ENCODE data around the gene HNRNPA3. TPM values are rescaled to one million over a fixed set of nuclear protein-coding genes. Genes with fewer than 3 reads are reported as not detected.
"Not testable (repeated sequence)": the region's sequence is repeated elsewhere in the genome, so short reads cannot be mapped to it uniquely, and the experiment has no call there.

The HNRNPA3 gene
- polyA plus RNA-seq, 4 donors: 73.4 to 282 (median 190) TPM

- no peaks in the 10 kb centered on the region for H3K9me3 ChIP-seq (ENCODE audit: control insufficient read depth in 2 of 2, insufficient read depth in 1 of 2, low read depth in 1 of 2, low read length in 1 of 2)
- peaks cover 0 to 25% (median 0%) of the 10 kb centered on the region in 3 donors for H3K36me3 ChIP-seq (ENCODE audit: control insufficient read depth in 3 of 3, insufficient read depth in 2 of 3, low read depth in 1 of 3, low read length in 3 of 3)
- peak overlapping the region; percentile 45 to 78 (median 76) for H3K27ac ChIP-seq (ENCODE audit: low read depth in 1 of 3, low read length in 2 of 3)
- no peak overlapping the region for H3K4me3 ChIP-seq (ENCODE audit: low read depth in 1 of 3, low read length in 3 of 3)
- peaks cover 13 to 62% (median 46%) of the 10 kb centered on the region in 3 donors for H3K4me1 ChIP-seq (ENCODE audit: control insufficient read depth in 3 of 3, insufficient read depth in 2 of 3, low read depth in 1 of 3, low read length in 2 of 3)
- WGBS, 3 donors: 80 to 89% (median 81%) methylated on average over 3 of the region's 3 CpGs
- DNase-seq (no peak), FAIRE-seq (no peak)
- no peaks in the 10 kb centered on the region for H3K27me3 ChIP-seq (ENCODE audit: control insufficient read depth in 3 of 3, insufficient read depth in 3 of 3, low read length in 3 of 3)
Observed at GRCh38 chr2:177243073-177243472, 30.5 kb downstream of the HNRNPA3 start.

GRCh38 chr2:177243476-177243875 is 30.9 kb downstream of the HNRNPA3 start:
- Histone ChIP-seq H3K9me3 (ENCODE audit: control insufficient read depth in 2 of 2, insufficient read depth in 1 of 2, low read depth in 1 of 2, low read length in 1 of 2) (no peaks in the 10 kb centered on the region), H3K27me3 (ENCODE audit: control insufficient read depth in 3 of 3, insufficient read depth in 3 of 3, low read length in 3 of 3) (no peaks in the 10 kb centered on the region), H3K4me1 (ENCODE audit: control insufficient read depth in 3 of 3, insufficient read depth in 2 of 3, low read depth in 1 of 3, low read length in 2 of 3) (peaks cover 13 to 58% (median 45%) of the 10 kb centered on the region in 3 donors), H3K4me3 (ENCODE audit: low read depth in 1 of 3, low read length in 3 of 3) (no peak overlapping the region), H3K36me3 (ENCODE audit: control insufficient read depth in 3 of 3, insufficient read depth in 2 of 3, low read depth in 1 of 3, low read length in 3 of 3) (peaks cover 0 to 28% (median under 1%) of the 10 kb centered on the region in 3 donors), H3K27ac (ENCODE audit: low read depth in 1 of 3, low read length in 2 of 3) (peak overlapping the region in 2 of 3 donors; percentile 58 to 76)
- DNase-seq (no peak), FAIRE-seq (no peak)

- Histone ChIP-seq H3K36me3 (ENCODE audit: control insufficient read depth in 3 of 3, insufficient read depth in 2 of 3, low read depth in 1 of 3, low read length in 3 of 3) (peaks cover 2 to 30% (median 4%) of the 10 kb centered on the region in 3 donors), H3K4me3 (ENCODE audit: low read depth in 1 of 3, low read length in 3 of 3) (no peak overlapping the region), H3K4me1 (ENCODE audit: control insufficient read depth in 3 of 3, insufficient read depth in 2 of 3, low read depth in 1 of 3, low read length in 2 of 3) (peaks cover 13 to 53% (median 37%) of the 10 kb centered on the region in 3 donors), H3K27ac (ENCODE audit: low read depth in 1 of 3, low read length in 2 of 3) (no peak overlapping the region), H3K9me3 (ENCODE audit: control insufficient read depth in 2 of 2, insufficient read depth in 1 of 2, low read depth in 1 of 2, low read length in 1 of 2) (no peaks in the 10 kb centered on the region), H3K27me3 (ENCODE audit: control insufficient read depth in 3 of 3, insufficient read depth in 3 of 3, low read length in 3 of 3) (no peaks in the 10 kb centered on the region)
- no peak for FAIRE-seq
- WGBS, 3 donors: 91 to 95% (median 93%) methylated on average over 6 of the region's 6 CpGs
- no peak for DNase-seq
Observed at GRCh38 chr2:177244244-177244771, 31.7 kb downstream of the HNRNPA3 start.

- WGBS, 3 donors: 22 to 42% (median 42%) methylated on average over 4 of the region's 4 CpGs
- H3K27me3 ChIP-seq (ENCODE audit: control insufficient read depth in 3 of 3, insufficient read depth in 3 of 3, low read length in 3 of 3): no peaks in the 10 kb centered on the region
- FAIRE-seq (no peak), DNase-seq (no peak)
- H3K4me3 ChIP-seq (ENCODE audit: low read depth in 1 of 3, low read length in 3 of 3): no peak overlapping the region
- peaks cover 13 to 46% (median 36%) of the 10 kb centered on the region in 3 donors for H3K4me1 ChIP-seq (ENCODE audit: control insufficient read depth in 3 of 3, insufficient read depth in 2 of 3, low read depth in 1 of 3, low read length in 2 of 3)
- peak overlapping the region in 2 of 3 donors; percentile 22 to 55 for H3K27ac ChIP-seq (ENCODE audit: low read depth in 1 of 3, low read length in 2 of 3)
- H3K36me3 ChIP-seq (ENCODE audit: control insufficient read depth in 3 of 3, insufficient read depth in 2 of 3, low read depth in 1 of 3, low read length in 3 of 3): peaks cover 2 to 30% (median 4%) of the 10 kb centered on the region in 3 donors
- no peaks in the 10 kb centered on the region for H3K9me3 ChIP-seq (ENCODE audit: control insufficient read depth in 2 of 2, insufficient read depth in 1 of 2, low read depth in 1 of 2, low read length in 1 of 2)
Observed at GRCh38 chr2:177245010-177245422, 32.4 kb downstream of the HNRNPA3 start.

- no peaks in the 10 kb centered on the region for H3K9me3 ChIP-seq (ENCODE audit: control insufficient read depth in 2 of 2, insufficient read depth in 1 of 2, low read depth in 1 of 2, low read length in 1 of 2)
- H3K27me3 ChIP-seq (ENCODE audit: control insufficient read depth in 3 of 3, insufficient read depth in 3 of 3, low read length in 3 of 3): no peaks in the 10 kb centered on the region
- peaks cover 17 to 40% (median 36%) of the 10 kb centered on the region in 3 donors for H3K4me1 ChIP-seq (ENCODE audit: control insufficient read depth in 3 of 3, insufficient read depth in 2 of 3, low read depth in 1 of 3, low read length in 2 of 3)
- no peak overlapping the region for H3K4me3 ChIP-seq (ENCODE audit: low read depth in 1 of 3, low read length in 3 of 3)
- FAIRE-seq (no peak), DNase-seq (no peak)
- peaks cover 2 to 30% (median 4%) of the 10 kb centered on the region in 3 donors for H3K36me3 ChIP-seq (ENCODE audit: control insufficient read depth in 3 of 3, insufficient read depth in 2 of 3, low read depth in 1 of 3, low read length in 3 of 3)
- H3K27ac ChIP-seq (ENCODE audit: low read depth in 1 of 3, low read length in 2 of 3): peak overlapping the region in 1 of 3 donors; percentile 41
- 27 to 33% (median 28%) methylated on average over 3 of the region's 3 CpGs for WGBS, 3 donors
Observed at GRCh38 chr2:177246000-177246399, 33.4 kb downstream of the HNRNPA3 start.

GRCh38 chr2:177246523-177247030 is 34.0 kb downstream of the HNRNPA3 start:
- not testable (repeated sequence) for FAIRE-seq; H3K4me3 ChIP-seq (ENCODE audit: low read depth in 1 of 3, low read length in 3 of 3); DNase-seq; H3K27me3 ChIP-seq (ENCODE audit: control insufficient read depth in 3 of 3, insufficient read depth in 3 of 3, low read length in 3 of 3); H3K27ac ChIP-seq (ENCODE audit: low read depth in 1 of 3, low read length in 2 of 3); H3K9me3 ChIP-seq (ENCODE audit: control insufficient read depth in 2 of 2, insufficient read depth in 1 of 2, low read depth in 1 of 2, low read length in 1 of 2)
- WGBS, 3 donors: 66 to 87% (median 76%) methylated on average over 2 of the region's 2 CpGs
- Histone ChIP-seq H3K36me3 (ENCODE audit: control insufficient read depth in 3 of 3, insufficient read depth in 2 of 3, low read depth in 1 of 3, low read length in 3 of 3) (peaks cover 2 to 34% (median 4%) of the 10 kb centered on the region in 3 donors), H3K4me1 (ENCODE audit: control insufficient read depth in 3 of 3, insufficient read depth in 2 of 3, low read depth in 1 of 3, low read length in 2 of 3) (peaks cover 17 to 40% (median 35%) of the 10 kb centered on the region in 3 donors)

- DNase-seq (no peak), FAIRE-seq (no peak)
- Histone ChIP-seq H3K4me3 (ENCODE audit: low read depth in 1 of 3, low read length in 3 of 3) (no peak overlapping the region), H3K27ac (ENCODE audit: low read depth in 1 of 3, low read length in 2 of 3) (peak overlapping the region in 1 of 3 donors; percentile 38), H3K4me1 (ENCODE audit: control insufficient read depth in 3 of 3, insufficient read depth in 2 of 3, low read depth in 1 of 3, low read length in 2 of 3) (peaks cover 17 to 35% (median 33%) of the 10 kb centered on the region in 3 donors), H3K9me3 (ENCODE audit: control insufficient read depth in 2 of 2, insufficient read depth in 1 of 2, low read depth in 1 of 2, low read length in 1 of 2) (no peaks in the 10 kb centered on the region), H3K27me3 (ENCODE audit: control insufficient read depth in 3 of 3, insufficient read depth in 3 of 3, low read length in 3 of 3) (no peaks in the 10 kb centered on the region), H3K36me3 (ENCODE audit: control insufficient read depth in 3 of 3, insufficient read depth in 2 of 3, low read depth in 1 of 3, low read length in 3 of 3) (peaks cover 2 to 36% (median 4%) of the 10 kb centered on the region in 3 donors)
- 42 to 78% (median 59%) methylated on average over 6 of the region's 6 CpGs for WGBS, 3 donors
Observed at GRCh38 chr2:177247693-177248262, 35.2 kb downstream of the HNRNPA3 start.

GRCh38 chr2:177249038-177249437 is 36.4 kb downstream of the HNRNPA3 start:
- FAIRE-seq: no peak
- H3K27ac ChIP-seq (ENCODE audit: low read depth in 1 of 3, low read length in 2 of 3): no peak overlapping the region

More at GRCh38 chr2:177249038-177249437, 36.4 kb downstream of the HNRNPA3 start:
- Histone ChIP-seq H3K4me1 (ENCODE audit: control insufficient read depth in 3 of 3, insufficient read depth in 2 of 3, low read depth in 1 of 3, low read length in 2 of 3) (peaks cover 18 to 37% (median 30%) of the 10 kb centered on the region in 3 donors), H3K36me3 (ENCODE audit: control insufficient read depth in 3 of 3, insufficient read depth in 2 of 3, low read depth in 1 of 3, low read length in 3 of 3) (peaks cover 2 to 31% (median 4%) of the 10 kb centered on the region in 3 donors), H3K9me3 (ENCODE audit: control insufficient read depth in 2 of 2, insufficient read depth in 1 of 2, low read depth in 1 of 2, low read length in 1 of 2) (no peaks in the 10 kb centered on the region), H3K4me3 (ENCODE audit: low read depth in 1 of 3, low read length in 3 of 3) (no peak overlapping the region), H3K27me3 (ENCODE audit: control insufficient read depth in 3 of 3, insufficient read depth in 3 of 3, low read length in 3 of 3) (no peaks in the 10 kb centered on the region)
- DNase-seq: no peak
- 86 to 92% (median 86%) methylated on average over 7 of the region's 7 CpGs for whole genome bisulfite sequencing, 3 donors
